Hepatocyte (in vitro differentiated cells): ENCODE results near the gene RASIP1. TPM values are rescaled to one million over a fixed set of nuclear protein-coding genes. Genes with fewer than 3 reads are reported as not detected.

Source experiments
- DNase-seq: peaks from one replicate; pipeline ENCODE4 v3.0.0-alpha.2; 2016; ENCODE audit warnings: low spot score
- H2AFZ ChIP-seq: fragments of 200-600 bp; sonication (generic); 2 replicates; pipeline ENCODE4 v1.6.0; 2016; ENCODE audit warnings: antibody characterized with exemption, mild to moderate bottlenecking
- H3K27ac ChIP-seq: fragments of 200-600 bp; sonication (generic); 2 replicates; pipeline ENCODE4 v1.5.1; 2016; ENCODE audit warnings: mild to moderate bottlenecking
- H3K27me3 ChIP-seq: fragments of 200-600 bp; sonication (generic); 2 replicates; pipeline ENCODE4 v1.6.1; 2016
- H3K36me3 ChIP-seq: fragments of 200-600 bp; sonication (generic); replicated peaks from 2 replicates; pipeline ENCODE4 v1.5.1; 2016; ENCODE audit warnings: low read depth; ENCODE audit not compliant: insufficient read depth
- H3K4me1 ChIP-seq: fragments of 200-600 bp; sonication (generic); 2 replicates; pipeline ENCODE4 v1.5.1; 2016; ENCODE audit warnings: mild to moderate bottlenecking, moderate library complexity; ENCODE audit not compliant: insufficient read depth
- H3K4me2 ChIP-seq: fragments of 200-600 bp; sonication (generic); 2 replicates; pipeline ENCODE4 v1.6.0; 2016
- H3K4me3 ChIP-seq: fragments of 200-600 bp; sonication (generic); 2 replicates; pipeline ENCODE4 v1.5.1; 2016; ENCODE audit warnings: mild to moderate bottlenecking
- H3K79me2 ChIP-seq: fragments of 200-600 bp; sonication (generic); 2 replicates; pipeline ENCODE4 v1.6.0; 2017; ENCODE audit warnings: mild to moderate bottlenecking
- H3K9me2 ChIP-seq: fragments of 200-600 bp; sonication (generic); replicated peaks from 2 replicates; pipeline ENCODE4 v1.6.0; 2017; ENCODE audit warnings: mild to moderate bottlenecking; ENCODE audit not compliant: insufficient read depth
- H3K9me3 ChIP-seq: fragments of 200-600 bp; sonication (generic); 2 replicates; pipeline ENCODE4 v1.5.1; 2016; ENCODE audit warnings: low read depth, mild to moderate bottlenecking
- H4K20me1 ChIP-seq: fragments of 200-600 bp; sonication (generic); 2 replicates; pipeline ENCODE4 v1.6.0; 2016; ENCODE audit warnings: mild to moderate bottlenecking; ENCODE audit not compliant: insufficient read depth, poor library complexity, severe bottlenecking
- EZH2 ChIP-seq: fragments of 200-600 bp; sonication (generic); IDR thresholded peaks from 2 replicates; pipeline ENCODE4 v1.6.1; 2016; ENCODE audit warnings: antibody characterized with exemption, mild to moderate bottlenecking, borderline replicate concordance
- EZH2phosphoT487 ChIP-seq: fragments of 200-600 bp; sonication (generic); IDR thresholded peaks from one replicate; pipeline ENCODE4 v1.6.1; 2018; ENCODE audit warnings: antibody characterized with exemption, mild to moderate bottlenecking, low read depth, moderate library complexity; ENCODE audit not compliant: unreplicated experiment, severe bottlenecking
- WGBS: methylation state at CpG from one replicate; pipeline ENCODE4 v1.1.6; 2016; ENCODE audit warnings: low lambda C conversion rate; ENCODE audit errors: missing lambda C conversion rate; 5-methylcytosine and 5-hydroxymethylcytosine counted together
- polyA plus RNA-seq: library from polyadenylated mRNA; unstranded; fragments of >200 nt; fragmentation: Nextera tagmentation; extraction: Ambion mirVana; gene quantifications from 2 replicates; pipeline ENCODE4 v1.2.1, GENCODE V29; 2016
- total RNA-seq: library from RNA; depleted of rRNA; stranded (reverse); fragments of >200 nt; gene quantifications from 2 replicates; pipeline ENCODE4 v1.2.3, GENCODE V29; 2014
- TF ChIP-seq, protein P1 (sequence below): fragments of 200-600 bp; sonication (generic); IDR thresholded peaks from 2 replicates; pipeline ENCODE4 v1.5.1; 2016; ENCODE audit warnings: antibody characterized with exemption, mild to moderate bottlenecking; ENCODE audit not compliant: poor library complexity

Gene RASIP1
- total and polyA plus RNA-seq, 2 experiments from 2014 or later = 1.1 to 1.9 TPM

- no peaks in the 10 kb centered on the region for H3K36me3 ChIP-seq
- H3K79me2 ChIP-seq = no peaks in the 10 kb centered on the region
- no peak overlapping the region for H3K4me3 ChIP-seq
- WGBS = 55% methylated on average over 35 of the region's 35 CpGs
- H3K9me3 ChIP-seq = no peaks in the 10 kb centered on the region
- TF ChIP-seq, protein P1, sequence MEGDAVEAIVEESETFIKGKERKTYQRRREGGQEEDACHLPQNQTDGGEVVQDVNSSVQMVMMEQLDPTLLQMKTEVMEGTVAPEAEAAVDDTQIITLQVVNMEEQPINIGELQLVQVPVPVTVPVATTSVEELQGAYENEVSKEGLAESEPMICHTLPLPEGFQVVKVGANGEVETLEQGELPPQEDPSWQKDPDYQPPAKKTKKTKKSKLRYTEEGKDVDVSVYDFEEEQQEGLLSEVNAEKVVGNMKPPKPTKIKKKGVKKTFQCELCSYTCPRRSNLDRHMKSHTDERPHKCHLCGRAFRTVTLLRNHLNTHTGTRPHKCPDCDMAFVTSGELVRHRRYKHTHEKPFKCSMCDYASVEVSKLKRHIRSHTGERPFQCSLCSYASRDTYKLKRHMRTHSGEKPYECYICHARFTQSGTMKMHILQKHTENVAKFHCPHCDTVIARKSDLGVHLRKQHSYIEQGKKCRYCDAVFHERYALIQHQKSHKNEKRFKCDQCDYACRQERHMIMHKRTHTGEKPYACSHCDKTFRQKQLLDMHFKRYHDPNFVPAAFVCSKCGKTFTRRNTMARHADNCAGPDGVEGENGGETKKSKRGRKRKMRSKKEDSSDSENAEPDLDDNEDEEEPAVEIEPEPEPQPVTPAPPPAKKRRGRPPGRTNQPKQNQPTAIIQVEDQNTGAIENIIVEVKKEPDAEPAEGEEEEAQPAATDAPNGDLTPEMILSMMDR = no peak
- TF ChIP-seq EZH2 (no peak), EZH2phosphoT487 (no peak)
- no peaks in the 10 kb centered on the region for H4K20me1 ChIP-seq
- H3K27ac ChIP-seq = no peak overlapping the region
- H3K4me1 ChIP-seq = peaks cover 9% of the 10 kb centered on the region
- H3K4me2 ChIP-seq = peak overlapping the region; percentile 37
- H2AFZ ChIP-seq = no peak overlapping the region
- no peaks in the 10 kb centered on the region for H3K9me2 ChIP-seq
- no peak for DNase-seq
- H3K27me3 ChIP-seq = peaks cover 10% of the 10 kb centered on the region
These were observed 954 bp upstream of the RASIP1 start for GRCh38 chr19:48741129-48741999.

DNA sequence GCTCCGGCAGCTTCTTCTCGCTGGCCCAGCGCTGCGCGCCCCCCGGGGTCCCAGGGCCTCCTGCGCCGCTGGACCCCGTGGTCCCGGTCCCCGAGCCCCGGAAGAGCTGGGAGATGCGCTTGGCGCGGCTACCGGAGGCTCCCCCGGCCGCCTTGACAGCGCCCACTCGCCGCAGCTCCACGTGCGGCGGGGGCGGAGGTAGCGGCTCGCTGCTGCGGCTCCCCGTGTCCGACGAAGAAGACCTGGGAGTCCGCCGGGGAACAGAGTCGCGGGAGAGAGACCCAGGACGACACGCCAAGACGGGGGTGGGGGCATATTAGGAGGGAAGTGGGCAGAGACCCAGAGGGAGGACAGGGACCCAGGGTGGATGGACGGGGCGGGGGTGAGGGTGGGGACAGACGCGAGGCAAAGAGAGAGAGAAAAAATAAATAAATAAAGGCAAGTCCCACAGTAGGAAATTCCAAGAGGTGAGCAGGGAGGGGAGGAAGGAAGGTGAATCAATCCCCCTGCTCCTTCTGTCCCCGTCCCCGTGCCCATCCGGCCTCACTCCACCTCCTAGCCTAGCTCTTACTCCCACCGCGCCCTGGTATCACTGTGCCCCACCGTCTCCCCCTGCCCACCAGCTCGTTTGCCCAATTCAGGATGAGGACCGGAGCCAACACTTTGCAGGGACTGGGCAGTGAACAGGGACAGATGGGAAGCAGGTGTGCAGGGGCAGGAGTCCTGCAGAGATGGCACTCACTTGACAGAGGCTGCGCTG is 826 bp downstream of the RASIP1 start:
- Histone ChIP-seq H3K9me3 (no peaks in the 10 kb centered on the region), H4K20me1 (no peaks in the 10 kb centered on the region), H3K79me2 (no peaks in the 10 kb centered on the region), H3K9me2 (no peaks in the 10 kb centered on the region), H3K36me3 (no peaks in the 10 kb centered on the region), H3K27me3 (peaks cover 10% of the 10 kb centered on the region), H3K27ac (no peak overlapping the region), H3K4me3 (peak overlapping the region; percentile 79), H2AFZ (peak overlapping the region; percentile 86), H3K4me2 (peak overlapping the region; percentile 99), H3K4me1 (peaks cover 9% of the 10 kb centered on the region)
- TF ChIP-seq EZH2phosphoT487 = no peak
- TF ChIP-seq, protein P1 = no peak
- DNase-seq = no peak
- WGBS = 16% methylated on average over 45 of the region's 51 CpGs

GRCh38 chr19:48738557-48739403 is 1.6 kb downstream of the RASIP1 start:
- peak overlapping the region; percentile 79 for H3K4me3 ChIP-seq
- peak; percentile 98 for DNase-seq
- peak overlapping the region; percentile 86 for H2AFZ ChIP-seq
- no peaks in the 10 kb centered on the region for H3K36me3 ChIP-seq
- TF ChIP-seq EZH2 (no peak), EZH2phosphoT487 (no peak)
- TF ChIP-seq, protein P1 = peak; percentile 31
- H4K20me1 ChIP-seq = no peaks in the 10 kb centered on the region
- peaks cover 10% of the 10 kb centered on the region for H3K27me3 ChIP-seq
- H3K9me2 ChIP-seq = no peaks in the 10 kb centered on the region
- H3K4me1 ChIP-seq = peaks cover 9% of the 10 kb centered on the region
- H3K79me2 ChIP-seq = no peaks in the 10 kb centered on the region
- H3K4me2 ChIP-seq = peak overlapping the region; percentile 99
- WGBS = 3% methylated on average over 69 of the region's 96 CpGs
- H3K27ac ChIP-seq = peak overlapping the region; percentile 70
- no peaks in the 10 kb centered on the region for H3K9me3 ChIP-seq
